SK-N-SH (cell line): ENCODE results near the gene KIFC3. TPM values are rescaled to one million over a fixed set of nuclear protein-coding genes. Genes with fewer than 3 reads are reported as not detected.

Experiments
- CTCF ChIA-PET: fragments of 300-600, 350-600 bp; formaldehyde crosslinking; extraction: SDS; loops from one replicate; lab custom pipeline; 2021; lab: Yijun Ruan, JAX
- POLR2A ChIA-PET: fragments of 350-600 bp; sonication (Branson Sonifier 250); formaldehyde crosslinking; extraction: SDS; loops from one replicate; lab custom pipeline; 2020; ENCODE audit warnings: antibody characterized with exemption, inconsistent platforms; lab: Yijun Ruan, JAX
- DNase-seq: peaks from one replicate; pipeline ENCODE4 v3.0.0; 2012
- H2AFZ ChIP-seq: fragments of 200-600 bp; sonication (generic); 2 replicates; pipeline ENCODE4 v1.8.1; 2016; ENCODE audit warnings: antibody characterized with exemption, mild to moderate bottlenecking, low read depth
- H3F3A ChIP-seq: fragments of 200-600 bp; sonication (generic); replicated peaks from 2 replicates; pipeline ENCODE3; 2016; ENCODE audit warnings: antibody characterized with exemption, mild to moderate bottlenecking; ENCODE audit not compliant: insufficient read depth
- H3K27ac ChIP-seq, 2 experiments: fragments of 200-500 bp in 1 of 2; fragments of 200-600 bp in 1 of 2; sonication (Bioruptor generic) in 1 of 2; sonication (generic), shearing (Covaris generic) in 1 of 2; 2 replicates each; pipeline versions ENCODE4 v1.5.1 to v1.6.1; 2014 to 2016; ENCODE audit warnings: low read depth in 2 of 2, inconsistent platforms in 1 of 2, low read length in 1 of 2, mild to moderate bottlenecking in 1 of 2, mixed read lengths in 1 of 2
- H3K27me3 ChIP-seq: fragments of 200-600 bp; sonication (generic), shearing (Covaris generic); 2 replicates; pipeline ENCODE4 v1.6.1; 2016; ENCODE audit warnings: mixed run types; ENCODE audit not compliant: insufficient read depth
- H3K36me3 ChIP-seq, 2 experiments: fragments of 200-500 bp in 1 of 2; fragments of 200-600 bp in 1 of 2; sonication (Bioruptor generic) in 1 of 2; sonication (generic) in 1 of 2; replicated peaks in 1 of 2; 2 replicates each; pipeline versions ENCODE3 to v1.5.1; 2014 to 2016; ENCODE audit warnings: low read length in 1 of 2, mild to moderate bottlenecking in 1 of 2; ENCODE audit not compliant: insufficient read depth in 2 of 2, control insufficient read depth in 1 of 2
- H3K4me1 ChIP-seq, 2 experiments: fragments of 200-500 bp in 1 of 2; fragments of 200-600 bp in 1 of 2; sonication (Bioruptor generic) in 1 of 2; sonication (generic), shearing (Covaris generic) in 1 of 2; 2 replicates each; pipeline versions ENCODE4 v1.5.1 to v1.6.1; 2014 to 2016; ENCODE audit warnings: low read depth in 1 of 2, low read length in 1 of 2, mixed run types in 1 of 2; ENCODE audit not compliant: insufficient read depth in 2 of 2, control insufficient read depth in 1 of 2
- H3K4me2 ChIP-seq: fragments of 200-600 bp; sonication (generic), shearing (Covaris generic); 2 replicates; pipeline ENCODE4 v1.6.1; 2017; ENCODE audit warnings: mixed run types
- H3K4me3 ChIP-seq, 2 experiments: fragments of 200-500 bp in 1 of 2; fragments of 200-600 bp in 1 of 2; sonication (Bioruptor generic) in 1 of 2; sonication (generic), shearing (Covaris generic) in 1 of 2; 2 replicates each; pipeline versions ENCODE4 v1.5.1 to v1.8.1; 2014 to 2016; ENCODE audit warnings: low read depth in 2 of 2, inconsistent platforms in 1 of 2, low read length in 1 of 2, mild to moderate bottlenecking in 1 of 2, mixed read lengths in 1 of 2, moderate library complexity in 1 of 2
- H3K79me2 ChIP-seq: fragments of 200-600 bp; sonication (generic); 2 replicates; pipeline ENCODE4 v1.8.1; 2017; ENCODE audit warnings: mild to moderate bottlenecking; ENCODE audit not compliant: insufficient read depth
- H3K9ac ChIP-seq: fragments of 200-600 bp; sonication (generic); 2 replicates; pipeline ENCODE4 v1.6.1; 2017; ENCODE audit warnings: mixed run types
- H3K9me2 ChIP-seq: fragments of 200-600 bp; sonication (generic); 2 replicates; pipeline ENCODE4 v1.6.1; 2017; ENCODE audit warnings: mixed run types
- H3K9me3 ChIP-seq: fragments of 200-600 bp; sonication (generic); 2 replicates; pipeline ENCODE4 v1.6.1; 2017; ENCODE audit warnings: mixed run types, mild to moderate bottlenecking, moderate library complexity
- H4K20me1 ChIP-seq: fragments of 200-600 bp; sonication (generic); 2 replicates; pipeline ENCODE4 v1.6.1; 2017; ENCODE audit warnings: mild to moderate bottlenecking, mixed run types; ENCODE audit not compliant: insufficient read depth
- ELF1 ChIP-seq: IDR thresholded peaks from 2 replicates; pipeline ENCODE4 v1.4.0; 2012
- EP300 ChIP-seq, 2 experiments: IDR thresholded peaks; 2 replicates each; pipeline versions ENCODE4 v1.4.0 to v1.6.1; 2012; ENCODE audit warnings: borderline replicate concordance in 1 of 2, low read depth in 1 of 2, low read length in 1 of 2
- FOSL2 ChIP-seq: IDR thresholded peaks from 2 replicates; pipeline ENCODE4 v1.4.0; 2012; ENCODE audit warnings: low read depth, mild to moderate bottlenecking, moderate library complexity, borderline replicate concordance
- FOXJ3 ChIP-seq: sonication (generic); formaldehyde crosslinking; IDR thresholded peaks from 2 replicates; pipeline ENCODE4 v1.5.1; 2020; ENCODE audit warnings: mild to moderate bottlenecking, missing genetic modification reagents
- FOXM1 ChIP-seq: IDR thresholded peaks from 2 replicates; pipeline ENCODE4 v1.4.0; 2012; ENCODE audit warnings: low read depth, mild to moderate bottlenecking
- GABPA ChIP-seq: IDR thresholded peaks from 2 replicates; pipeline ENCODE4 v1.4.0; 2012; ENCODE audit warnings: low read depth, mild to moderate bottlenecking
- MXI1 ChIP-seq: IDR thresholded peaks from 2 replicates; pipeline ENCODE4 v1.6.1; 2012; ENCODE audit warnings: mild to moderate bottlenecking, low read depth, low read length, improper control_type of control experiment
- NRF1 ChIP-seq: IDR thresholded peaks from 2 replicates; pipeline ENCODE4 v1.6.1; 2012; ENCODE audit warnings: low read depth, mild to moderate bottlenecking, low read length
- POLR2AphosphoS5 ChIP-seq: IDR thresholded peaks from 2 replicates; pipeline ENCODE4 v1.6.1; 2012; ENCODE audit warnings: low read depth, low read length
- RCOR1 ChIP-seq: fragments of 150-350 bp; IDR thresholded peaks from 2 replicates; pipeline ENCODE4 v1.6.1; 2017; ENCODE audit warnings: antibody characterized with exemption, low read length
- RFX5 ChIP-seq: IDR thresholded peaks from 2 replicates; pipeline ENCODE4 v1.6.1; 2012; ENCODE audit warnings: mild to moderate bottlenecking, improper control_type of control experiment, low read length
- RXRA ChIP-seq: IDR thresholded peaks from 2 replicates; pipeline ENCODE4 v1.4.0; 2012; ENCODE audit warnings: low read depth, mild to moderate bottlenecking, borderline replicate concordance
- SIN3A ChIP-seq: IDR thresholded peaks from 2 replicates; pipeline ENCODE4 v1.6.1; 2012; ENCODE audit warnings: low read depth, mild to moderate bottlenecking, low read length, moderate library complexity, borderline replicate concordance
- SMC3 ChIP-seq: IDR thresholded peaks from 2 replicates; pipeline ENCODE4 v1.6.1; 2012; ENCODE audit warnings: low read depth, low read length, improper control_type of control experiment
- TCF12 ChIP-seq: IDR thresholded peaks from 2 replicates; pipeline ENCODE4 v1.4.0; 2012
- TEAD4 ChIP-seq: IDR thresholded peaks from 2 replicates; pipeline ENCODE4 v1.4.0; 2012; ENCODE audit warnings: mild to moderate bottlenecking, borderline replicate concordance; ENCODE audit not compliant: insufficient read depth
- YY1 ChIP-seq: IDR thresholded peaks from 2 replicates; pipeline ENCODE4 v1.4.0; 2012; ENCODE audit warnings: low read depth, mild to moderate bottlenecking
- WGBS: methylation state at CpG from one replicate; pipeline ENCODE4 v1.1.6; 2017; ENCODE audit warnings: low lambda C conversion rate; 5-methylcytosine and 5-hydroxymethylcytosine counted together
- polyA plus RNA-seq, 3 experiments: library from polyadenylated mRNA; depleted of rRNA; stranded (reverse); fragments of >200 nt; gene quantifications; 2 replicates each; pipeline ENCODE4 v1.2.3, GENCODE V29; 2012
- TF ChIP-seq, protein P1 (sequence below): IDR thresholded peaks from 2 replicates; pipeline ENCODE4 v1.6.1; 2012; ENCODE audit warnings: mild to moderate bottlenecking, low read depth, low read length, moderate library complexity

The KIFC3 gene
- polyA plus RNA-seq, 1 of the 3 experiments (the other 2 are of a cell fraction) = 65.4 TPM

DNA sequence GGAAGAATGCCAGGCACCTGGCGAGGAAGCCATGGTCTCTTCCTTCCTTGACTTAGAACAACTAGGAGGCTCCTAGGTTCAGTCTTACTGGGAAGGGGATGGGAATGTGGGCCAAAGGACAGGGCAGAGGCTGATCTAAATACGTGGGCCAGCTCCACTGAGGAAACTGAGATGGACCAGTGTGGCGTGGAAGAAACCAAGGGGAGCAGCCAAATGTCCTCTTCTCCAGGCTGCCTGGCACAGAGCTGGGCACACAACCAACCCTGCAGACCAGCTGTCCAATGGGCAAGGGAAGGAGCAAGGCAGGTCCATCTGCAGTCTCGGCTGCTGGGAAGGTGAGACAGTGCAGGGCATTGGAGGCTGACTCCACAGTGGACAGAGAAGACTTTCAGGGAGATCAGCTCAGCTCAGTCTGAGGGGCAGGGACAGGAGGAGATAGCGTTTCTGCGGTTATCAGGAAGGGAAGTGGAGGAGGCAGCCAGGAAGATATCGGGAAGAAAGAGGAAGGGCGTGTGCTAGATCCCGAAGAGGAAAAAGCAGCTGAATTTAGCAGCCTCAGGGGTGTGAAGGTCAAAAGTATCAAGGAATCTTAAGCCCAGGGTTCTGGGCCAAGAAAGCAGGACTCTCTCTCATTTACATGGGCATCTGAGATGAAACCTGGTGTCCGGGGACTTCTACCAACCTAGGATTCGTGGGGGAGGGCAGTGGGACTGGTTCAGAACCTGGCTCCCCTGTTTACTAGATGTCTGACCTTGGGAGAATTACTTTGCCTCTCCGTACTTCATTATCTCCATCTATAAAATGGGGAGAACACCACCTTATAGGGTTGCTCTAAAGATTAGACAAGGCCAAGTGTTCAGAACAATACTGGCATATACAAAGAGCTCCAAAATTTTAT, 1.8 kb downstream of the KIFC3 start:
- POLR2A ChIA-PET = no interaction called here

More for the DNA sequence above, 1.8 kb downstream of the KIFC3 start:
- no peak for TF ChIP-seq RXRA
- TF ChIP-seq FOXM1 = no peak
- no peak for TF ChIP-seq ELF1
- no peak for TF ChIP-seq EP300 (IDR thresholded peaks at IDR 0.05; ENCODE audit: borderline replicate concordance in 1 of 2, low read depth in 1 of 2, low read length in 1 of 2)
- no peak for TF ChIP-seq SIN3A
- TF ChIP-seq, protein P1, sequence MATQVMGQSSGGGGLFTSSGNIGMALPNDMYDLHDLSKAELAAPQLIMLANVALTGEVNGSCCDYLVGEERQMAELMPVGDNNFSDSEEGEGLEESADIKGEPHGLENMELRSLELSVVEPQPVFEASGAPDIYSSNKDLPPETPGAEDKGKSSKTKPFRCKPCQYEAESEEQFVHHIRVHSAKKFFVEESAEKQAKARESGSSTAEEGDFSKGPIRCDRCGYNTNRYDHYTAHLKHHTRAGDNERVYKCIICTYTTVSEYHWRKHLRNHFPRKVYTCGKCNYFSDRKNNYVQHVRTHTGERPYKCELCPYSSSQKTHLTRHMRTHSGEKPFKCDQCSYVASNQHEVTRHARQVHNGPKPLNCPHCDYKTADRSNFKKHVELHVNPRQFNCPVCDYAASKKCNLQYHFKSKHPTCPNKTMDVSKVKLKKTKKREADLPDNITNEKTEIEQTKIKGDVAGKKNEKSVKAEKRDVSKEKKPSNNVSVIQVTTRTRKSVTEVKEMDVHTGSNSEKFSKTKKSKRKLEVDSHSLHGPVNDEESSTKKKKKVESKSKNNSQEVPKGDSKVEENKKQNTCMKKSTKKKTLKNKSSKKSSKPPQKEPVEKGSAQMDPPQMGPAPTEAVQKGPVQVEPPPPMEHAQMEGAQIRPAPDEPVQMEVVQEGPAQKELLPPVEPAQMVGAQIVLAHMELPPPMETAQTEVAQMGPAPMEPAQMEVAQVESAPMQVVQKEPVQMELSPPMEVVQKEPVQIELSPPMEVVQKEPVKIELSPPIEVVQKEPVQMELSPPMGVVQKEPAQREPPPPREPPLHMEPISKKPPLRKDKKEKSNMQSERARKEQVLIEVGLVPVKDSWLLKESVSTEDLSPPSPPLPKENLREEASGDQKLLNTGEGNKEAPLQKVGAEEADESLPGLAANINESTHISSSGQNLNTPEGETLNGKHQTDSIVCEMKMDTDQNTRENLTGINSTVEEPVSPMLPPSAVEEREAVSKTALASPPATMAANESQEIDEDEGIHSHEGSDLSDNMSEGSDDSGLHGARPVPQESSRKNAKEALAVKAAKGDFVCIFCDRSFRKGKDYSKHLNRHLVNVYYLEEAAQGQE = no peak
- TF ChIP-seq TCF12 = no peak
- TF ChIP-seq FOXJ3 (CRISPR knock-in tag) = no peak
- no peak for TF ChIP-seq TEAD4
- TF ChIP-seq YY1 = no peak
- TF ChIP-seq POLR2AphosphoS5 = no peak
- no peak for TF ChIP-seq RFX5
- TF ChIP-seq SMC3 = no peak
- TF ChIP-seq GABPA = no peak
- no peak for TF ChIP-seq RCOR1
- TF ChIP-seq NRF1 = no peak
- TF ChIP-seq FOSL2 = no peak
- TF ChIP-seq MXI1 = no peak
- peak; percentile 8 for DNase-seq
- Histone ChIP-seq H3K4me2 (peak overlapping the region; percentile 76), H3K9me3 (no peaks in the 10 kb centered on the region), H3K27ac (peak overlapping the region in 1 of 2 experiments; percentile 85; a peak in 2 of 4 replicates), H4K20me1 (peaks cover 47% of the 10 kb centered on the region), H3K79me2 (peaks cover 66% of the 10 kb centered on the region), H2AFZ (no peak overlapping the region), H3K9me2 (no peaks in the 10 kb centered on the region), H3K36me3 (peaks cover 10 to 15% of the 10 kb centered on the region in 2 experiments), H3K27me3 (no peaks in the 10 kb centered on the region), H3K4me3 (peak overlapping the region; percentile 62 to 86; a peak in 3 of 4 replicates), H3K9ac (peak overlapping the region; percentile 97), H3F3A (peaks cover 3% of the 10 kb centered on the region), H3K4me1 (peaks cover 29% of the 10 kb centered on the region in 2 experiments; a peak in 2 of 4 replicates)
- CTCF ChIA-PET = interaction anchor here (0.5 to 2.1 kb wide), 6 partner anchors 13 to 384 kb away, joined by 3 to 8 read pairs (median 4); no protein-coding TSS in a partner anchor
- WGBS = 70% methylated on average over 12 of the region's 12 CpGs
